Activated naive CD8-positive, alpha-beta T cell (primary cell): ENCODE data around the gene DNAH17.

Source experiments
- H3K27ac Mint-ChIP-seq: one replicate; pipeline ENCODE4 v1.8.0; 2021; ENCODE audit warnings: mixed read lengths
- H3K27me3 Mint-ChIP-seq: one replicate; pipeline ENCODE4 v1.8.0; 2021; ENCODE audit warnings: mixed read lengths
- H3K36me3 Mint-ChIP-seq: one replicate; pipeline ENCODE4 v1.8.0; 2021; ENCODE audit warnings: mixed read lengths
- H3K4me1 Mint-ChIP-seq: one replicate; pipeline ENCODE4 v1.8.0; 2021; ENCODE audit warnings: low read depth, mixed read lengths
- H3K4me3 Mint-ChIP-seq: one replicate; pipeline ENCODE4 v1.8.0; 2021; ENCODE audit warnings: mild to moderate bottlenecking, mixed read lengths
- H3K9me3 Mint-ChIP-seq: one replicate; pipeline ENCODE4 v1.8.0; 2021; ENCODE audit warnings: low read depth, mixed read lengths

Gene DNAH17

GRCh38 chr17:78448356-78448993 lies 128.7 kb downstream of the DNAH17 start:
- no peaks in the 10 kb centered on the region for H3K36me3 Mint-ChIP-seq
- H3K4me1 Mint-ChIP-seq, result no peaks in the 10 kb centered on the region
- H3K27ac Mint-ChIP-seq, result no peak overlapping the region
- no peak overlapping the region for H3K4me3 Mint-ChIP-seq
- peaks cover 1% of the 10 kb centered on the region for H3K27me3 Mint-ChIP-seq
- no peaks in the 10 kb centered on the region for H3K9me3 Mint-ChIP-seq

GRCh38 chr17:78446833-78447232 lies 130.4 kb downstream of the DNAH17 start:
- Mint-ChIP-seq H3K36me3 (no peaks in the 10 kb centered on the region), H3K27ac (no peak overlapping the region), H3K9me3 (no peaks in the 10 kb centered on the region), H3K4me3 (no peak overlapping the region), H3K4me1 (no peaks in the 10 kb centered on the region), H3K27me3 (peaks cover 1% of the 10 kb centered on the region)

- Mint-ChIP-seq H3K4me3 (no peak overlapping the region), H3K36me3 (no peaks in the 10 kb centered on the region), H3K27ac (no peak overlapping the region), H3K4me1 (no peaks in the 10 kb centered on the region), H3K9me3 (no peaks in the 10 kb centered on the region), H3K27me3 (peaks cover 1% of the 10 kb centered on the region)
Measured at GRCh38 chr17:78444392-78444791, 132.8 kb downstream of the DNAH17 start.

- H3K27ac Mint-ChIP-seq, result no peak overlapping the region
Measured at GRCh38 chr17:78442648-78443218, 134.5 kb downstream of the DNAH17 start.

GRCh38 chr17:78441271-78441971 lies 135.8 kb downstream of the DNAH17 start:
- no peak overlapping the region for H3K4me3 Mint-ChIP-seq
- peaks cover 1% of the 10 kb centered on the region for H3K27me3 Mint-ChIP-seq
- no peak overlapping the region for H3K27ac Mint-ChIP-seq
- H3K4me1 Mint-ChIP-seq, result no peaks in the 10 kb centered on the region
- H3K9me3 Mint-ChIP-seq, result no peaks in the 10 kb centered on the region
- no peaks in the 10 kb centered on the region for H3K36me3 Mint-ChIP-seq

More at GRCh38 chr17:78442648-78443218, 134.5 kb downstream of the DNAH17 start:
- no peak overlapping the region for H3K4me3 Mint-ChIP-seq
- H3K27me3 Mint-ChIP-seq, result peaks cover 1% of the 10 kb centered on the region
- H3K4me1 Mint-ChIP-seq, result no peaks in the 10 kb centered on the region
- H3K36me3 Mint-ChIP-seq, result no peaks in the 10 kb centered on the region
- no peaks in the 10 kb centered on the region for H3K9me3 Mint-ChIP-seq

GRCh38 chr17:78438694-78439325 lies 138.4 kb downstream of the DNAH17 start:
- Mint-ChIP-seq H3K4me3 (no peak overlapping the region), H3K36me3 (no peaks in the 10 kb centered on the region), H3K27ac (no peak overlapping the region), H3K27me3 (no peaks in the 10 kb centered on the region), H3K9me3 (no peaks in the 10 kb centered on the region), H3K4me1 (no peaks in the 10 kb centered on the region)

GRCh38 chr17:78438271-78438691 lies 138.9 kb downstream of the DNAH17 start:
- Mint-ChIP-seq H3K9me3 (no peaks in the 10 kb centered on the region), H3K4me1 (no peaks in the 10 kb centered on the region), H3K27me3 (no peaks in the 10 kb centered on the region), H3K4me3 (no peak overlapping the region), H3K27ac (peak overlapping the region; percentile 61), H3K36me3 (no peaks in the 10 kb centered on the region)

GRCh38 chr17:78437508-78438169 lies 139.6 kb downstream of the DNAH17 start:
- Mint-ChIP-seq H3K4me1 (no peaks in the 10 kb centered on the region), H3K27ac (no peak overlapping the region), H3K27me3 (no peaks in the 10 kb centered on the region), H3K36me3 (no peaks in the 10 kb centered on the region), H3K4me3 (no peak overlapping the region), H3K9me3 (no peaks in the 10 kb centered on the region)

- H3K27ac Mint-ChIP-seq, result no peak overlapping the region
- H3K27me3 Mint-ChIP-seq, result no peaks in the 10 kb centered on the region
- H3K4me1 Mint-ChIP-seq, result no peaks in the 10 kb centered on the region
Measured at GRCh38 chr17:78435330-78436005, 141.7 kb downstream of the DNAH17 start.

GRCh38 chr17:78434455-78435329 lies 142.5 kb downstream of the DNAH17 start:
- H3K27ac Mint-ChIP-seq, result no peak overlapping the region
- no peaks in the 10 kb centered on the region for H3K36me3 Mint-ChIP-seq
- H3K4me1 Mint-ChIP-seq, result no peaks in the 10 kb centered on the region
- H3K9me3 Mint-ChIP-seq, result no peaks in the 10 kb centered on the region
- H3K4me3 Mint-ChIP-seq, result no peak overlapping the region
- no peaks in the 10 kb centered on the region for H3K27me3 Mint-ChIP-seq

More at GRCh38 chr17:78435330-78436005, 141.7 kb downstream of the DNAH17 start:
- H3K36me3 Mint-ChIP-seq, result no peaks in the 10 kb centered on the region
- H3K4me3 Mint-ChIP-seq, result no peak overlapping the region
- no peaks in the 10 kb centered on the region for H3K9me3 Mint-ChIP-seq

GRCh38 chr17:78433780-78434335 lies 143.3 kb downstream of the DNAH17 start:
- Mint-ChIP-seq H3K36me3 (no peaks in the 10 kb centered on the region), H3K27me3 (no peaks in the 10 kb centered on the region), H3K4me3 (no peak overlapping the region), H3K9me3 (no peaks in the 10 kb centered on the region), H3K4me1 (no peaks in the 10 kb centered on the region), H3K27ac (no peak overlapping the region)

- no peaks in the 10 kb centered on the region for H3K27me3 Mint-ChIP-seq
- H3K27ac Mint-ChIP-seq, result no peak overlapping the region
- no peaks in the 10 kb centered on the region for H3K36me3 Mint-ChIP-seq
- H3K4me1 Mint-ChIP-seq, result no peaks in the 10 kb centered on the region
- H3K9me3 Mint-ChIP-seq, result no peaks in the 10 kb centered on the region
- H3K4me3 Mint-ChIP-seq, result no peak overlapping the region
Measured at GRCh38 chr17:78433013-78433727, 144.0 kb downstream of the DNAH17 start.
